ENCODE data around the gene MRPL38.

MRPL38 gene

GRCh38 chr17:75909812-75910274 lies 5.2 kb upstream of the MRPL38 start:
- Mint-ChIP-seq H3K27me3 (no peaks in the 10 kb centered on the region), H3K36me3 (ENCODE audit: low read depth) (peaks cover 27% of the 10 kb centered on the region), H3K4me3 (no peak overlapping the region), H3K4me1 (ENCODE audit: low read depth) (peaks cover 14% of the 10 kb centered on the region), H3K9me3 (no peaks in the 10 kb centered on the region), H3K27ac (no peak overlapping the region)
- no peak for DNase-seq

GRCh38 chr17:75909051-75909811 lies 4.5 kb upstream of the MRPL38 start:
- H3K4me3 Mint-ChIP-seq = no peak overlapping the region
- H3K27me3 Mint-ChIP-seq = no peaks in the 10 kb centered on the region
- H3K27ac Mint-ChIP-seq = no peak overlapping the region
- peaks cover 14% of the 10 kb centered on the region for H3K4me1 Mint-ChIP-seq (ENCODE audit: low read depth)
- DNase-seq = no peak
- no peaks in the 10 kb centered on the region for H3K9me3 Mint-ChIP-seq
- H3K36me3 Mint-ChIP-seq (ENCODE audit: low read depth) = peaks cover 24% of the 10 kb centered on the region

- peaks cover 17% of the 10 kb centered on the region for H3K4me1 Mint-ChIP-seq (ENCODE audit: low read depth)
- H3K4me3 Mint-ChIP-seq = no peak overlapping the region
- H3K27me3 Mint-ChIP-seq = no peaks in the 10 kb centered on the region
- peaks cover 29% of the 10 kb centered on the region for H3K36me3 Mint-ChIP-seq (ENCODE audit: low read depth)
- DNase-seq = no peak
- no peak overlapping the region for H3K27ac Mint-ChIP-seq
- H3K9me3 Mint-ChIP-seq = no peaks in the 10 kb centered on the region
These were observed 3.5 kb upstream of the MRPL38 start for GRCh38 chr17:75908201-75908600.

GRCh38 chr17:75906143-75906884 lies 1.6 kb upstream of the MRPL38 start:
- Mint-ChIP-seq H3K9me3 (no peaks in the 10 kb centered on the region), H3K27ac (peak overlapping the region; percentile 47), H3K27me3 (no peaks in the 10 kb centered on the region), H3K36me3 (ENCODE audit: low read depth) (peaks cover 29% of the 10 kb centered on the region), H3K4me1 (ENCODE audit: low read depth) (peaks cover 20% of the 10 kb centered on the region), H3K4me3 (peak overlapping the region; percentile 15)
- DNase-seq = no peak

GRCh38 chr17:75902406-75902805 lies 2.3 kb downstream of the MRPL38 start:
- Mint-ChIP-seq H3K4me1 (ENCODE audit: low read depth) (peaks cover 21% of the 10 kb centered on the region), H3K27me3 (no peaks in the 10 kb centered on the region), H3K4me3 (no peak overlapping the region), H3K27ac (peak overlapping the region; percentile 55), H3K36me3 (ENCODE audit: low read depth) (peaks cover 62% of the 10 kb centered on the region), H3K9me3 (no peaks in the 10 kb centered on the region)
- DNase-seq = no peak

GRCh38 chr17:75901727-75902126 lies 3.0 kb downstream of the MRPL38 start:
- H3K36me3 Mint-ChIP-seq (ENCODE audit: low read depth) = peaks cover 65% of the 10 kb centered on the region
- peak overlapping the region; percentile 55 for H3K27ac Mint-ChIP-seq
- peaks cover 25% of the 10 kb centered on the region for H3K4me1 Mint-ChIP-seq (ENCODE audit: low read depth)
- no peaks in the 10 kb centered on the region for H3K27me3 Mint-ChIP-seq
- H3K9me3 Mint-ChIP-seq = no peaks in the 10 kb centered on the region
- no peak for DNase-seq
- H3K4me3 Mint-ChIP-seq = no peak overlapping the region

- DNase-seq = no peak
- Mint-ChIP-seq H3K27me3 (no peaks in the 10 kb centered on the region), H3K27ac (peak overlapping the region; percentile 55), H3K4me1 (ENCODE audit: low read depth) (peaks cover 19% of the 10 kb centered on the region), H3K9me3 (no peaks in the 10 kb centered on the region), H3K4me3 (no peak overlapping the region), H3K36me3 (ENCODE audit: low read depth) (peaks cover 66% of the 10 kb centered on the region)
These were observed 3.8 kb downstream of the MRPL38 start for GRCh38 chr17:75900691-75901533.

GRCh38 chr17:75899767-75900468 lies 4.8 kb downstream of the MRPL38 start:
- Mint-ChIP-seq H3K9me3 (no peaks in the 10 kb centered on the region), H3K36me3 (ENCODE audit: low read depth) (peaks cover 76% of the 10 kb centered on the region), H3K4me1 (ENCODE audit: low read depth) (peaks cover 22% of the 10 kb centered on the region), H3K27me3 (no peaks in the 10 kb centered on the region), H3K4me3 (no peak overlapping the region), H3K27ac (peak overlapping the region; percentile 50)
- DNase-seq = no peak

- Mint-ChIP-seq H3K4me1 (ENCODE audit: low read depth) (peaks cover 24% of the 10 kb centered on the region), H3K9me3 (no peaks in the 10 kb centered on the region), H3K36me3 (ENCODE audit: low read depth) (peaks cover 75% of the 10 kb centered on the region), H3K4me3 (no peak overlapping the region), H3K27ac (no peak overlapping the region), H3K27me3 (no peaks in the 10 kb centered on the region)
- DNase-seq = no peak
These were observed 5.3 kb downstream of the MRPL38 start for GRCh38 chr17:75899353-75899752.

GRCh38 chr17:75898791-75899190 lies 5.9 kb downstream of the MRPL38 start:
- peaks cover 76% of the 10 kb centered on the region for H3K36me3 Mint-ChIP-seq (ENCODE audit: low read depth)
- no peaks in the 10 kb centered on the region for H3K27me3 Mint-ChIP-seq
- H3K27ac Mint-ChIP-seq = peak overlapping the region; percentile 22
- DNase-seq = no peak
- H3K4me3 Mint-ChIP-seq = no peak overlapping the region
- H3K9me3 Mint-ChIP-seq = no peaks in the 10 kb centered on the region
- peaks cover 30% of the 10 kb centered on the region for H3K4me1 Mint-ChIP-seq (ENCODE audit: low read depth)

- Mint-ChIP-seq H3K4me3 (no peak overlapping the region), H3K36me3 (ENCODE audit: low read depth) (peaks cover 74% of the 10 kb centered on the region), H3K27ac (no peak overlapping the region), H3K9me3 (no peaks in the 10 kb centered on the region), H3K4me1 (ENCODE audit: low read depth) (peaks cover 28% of the 10 kb centered on the region), H3K27me3 (no peaks in the 10 kb centered on the region)
- DNase-seq = no peak
These were observed 6.6 kb downstream of the MRPL38 start for GRCh38 chr17:75898065-75898464.

- Mint-ChIP-seq H3K27ac (peak overlapping the region; percentile 83), H3K4me1 (ENCODE audit: low read depth) (peaks cover 28% of the 10 kb centered on the region), H3K9me3 (no peaks in the 10 kb centered on the region), H3K27me3 (no peaks in the 10 kb centered on the region), H3K36me3 (ENCODE audit: low read depth) (peaks cover 77% of the 10 kb centered on the region), H3K4me3 (peak overlapping the region; percentile 64)
- DNase-seq = no peak
These were observed 7.3 kb downstream of the MRPL38 start for GRCh38 chr17:75897160-75898019.

- Mint-ChIP-seq H3K36me3 (ENCODE audit: low read depth) (peaks cover 75% of the 10 kb centered on the region), H3K4me3 (peak within 1 kb of the TSS; percentile 84), H3K27me3 (no peaks in the 10 kb centered on the region), H3K9me3 (no peaks in the 10 kb centered on the region), H3K27ac (peak within 1 kb of the TSS; percentile 92), H3K4me1 (ENCODE audit: low read depth) (peaks cover 25% of the 10 kb centered on the region)
- peak; percentile 93 for DNase-seq
These were observed 8.1 kb downstream of the MRPL38 start, which contains the start of gene TRIM65 for GRCh38 chr17:75896415-75897159. Gene TRIM65 (minus strand): TSS chr17:75896951. CDS start chr17:75896937, 14 bp downstream.
